Uterus (tissue), 4 donors: ENCODE results near the gene EXOC4. TPM values are rescaled to one million over a fixed set of nuclear protein-coding genes. Genes with fewer than 3 reads are reported as not detected.

Experiments used
- DNase-seq, 2 donors: peaks; one replicate each; pipeline ENCODE4 v3.0.0-alpha.2; 2019 to 2020
- H3K27ac ChIP-seq, 2 donors: fragments of 200-600 bp; sonication (generic); 1 replicate in 1 of 2; 2 replicates in 1 of 2; pipeline ENCODE4 v1.5.1; 2016 to 2018
- H3K27me3 ChIP-seq, 2 donors: fragments of 200-600 bp; sonication (generic); one replicate each; pipeline ENCODE4 v1.5.1; 2018 to 2019; ENCODE audit warnings: control low read depth in 1 of 2
- H3K36me3 ChIP-seq, 2 donors: fragments of 200-600 bp; sonication (generic); one replicate each; pipeline ENCODE4 v1.5.1; 2019; ENCODE audit warnings: control low read depth in 1 of 2
- H3K4me1 ChIP-seq, 2 donors: fragments of 200-600 bp; sonication (generic); one replicate each; pipeline ENCODE4 v1.5.1; 2018 to 2019; ENCODE audit warnings: control low read depth in 1 of 2
- H3K4me3 ChIP-seq, 2 donors: fragments of 200-600 bp; sonication (generic); 1 replicate in 1 of 2; 2 replicates in 1 of 2; pipeline ENCODE4 v1.5.1; 2018 to 2019; ENCODE audit warnings: mild to moderate bottlenecking in 1 of 2
- H3K9me3 ChIP-seq, 2 donors: fragments of 200-600 bp; sonication (generic); one replicate each; pipeline ENCODE4 v1.5.1; 2019; ENCODE audit warnings: control low read depth in 1 of 2
- CTCF ChIP-seq, 4 experiments: fragments of 200-600 bp in 2 of 4; fragments of 450-650 bp in 2 of 4; sonication (generic) in 2 of 4; IDR thresholded peaks; one replicate each; pipeline ENCODE4 v1.5.1; 2016 to 2019; ENCODE audit warnings: antibody characterized with exemption in 4 of 4, mild to moderate bottlenecking in 2 of 4, moderate library complexity in 1 of 4
- POLR2A ChIP-seq, 2 donors: fragments of 450-650 bp; IDR thresholded peaks; one replicate each; pipeline ENCODE4 v1.6.1; 2016; ENCODE audit warnings: antibody characterized with exemption in 2 of 2, mild to moderate bottlenecking in 1 of 2, moderate library complexity in 1 of 2
- intact Hi-C: fragments of 100-400 bp; cut with DNase I; formaldehyde crosslinking; loops from one replicate; pipeline ENCODE4 v1.15.1; 2023; ENCODE audit warnings: low total_unique reads
- total RNA-seq, 4 donors: library from RNA; depleted of rRNA in 3 of 4; stranded (reverse); fragments of >200 nt in 3 of 4; gene quantifications; one replicate each; pipeline versions ENCODE4 v1.1.0 to v1.2.4, GENCODE V29; 2014 to 2023
- donor health status: DM: yes; HTN: yes; CAD: no.

Gene EXOC4
- total RNA-seq, 4 donors from 2014 or later: 27.2 to 126 (median 65.4) TPM

GRCh38 chr7:133452577-133452976 is 199.7 kb downstream of the EXOC4 start:
- Histone ChIP-seq H3K36me3 (no peaks in the 10 kb centered on the region), H3K27me3 (no peaks in the 10 kb centered on the region), H3K27ac (no peak overlapping the region), H3K4me3 (no peak overlapping the region), H3K9me3 (no peaks in the 10 kb centered on the region), H3K4me1 (no peaks in the 10 kb centered on the region)
- TF ChIP-seq CTCF (IDR thresholded peaks at IDR 0.05) (no peak), POLR2A (IDR thresholded peaks at IDR 0.05) (no peak)
- intact Hi-C loops: no loop called here
- no peak for DNase-seq

- TF ChIP-seq CTCF (IDR thresholded peaks at IDR 0.05) (no peak), POLR2A (IDR thresholded peaks at IDR 0.05) (no peak)
- no peaks in the 10 kb centered on the region for H3K9me3 ChIP-seq
- H3K27ac ChIP-seq: no peak overlapping the region
- no peaks in the 10 kb centered on the region for H3K4me1 ChIP-seq
- intact Hi-C loops: no loop called here
- H3K36me3 ChIP-seq: no peaks in the 10 kb centered on the region
- no peaks in the 10 kb centered on the region for H3K27me3 ChIP-seq
- DNase-seq: no peak
- no peak overlapping the region for H3K4me3 ChIP-seq
Observed at GRCh38 chr7:133458688-133459087, 205.8 kb downstream of the EXOC4 start.

- H3K4me1 ChIP-seq: no peaks in the 10 kb centered on the region
- H3K27me3 ChIP-seq: no peaks in the 10 kb centered on the region
- no peak for DNase-seq
- intact Hi-C loops: no loop called here
- H3K27ac ChIP-seq: no peak overlapping the region
- no peak for TF ChIP-seq POLR2A (IDR thresholded peaks at IDR 0.05)
- TF ChIP-seq CTCF (IDR thresholded peaks at IDR 0.05): no peak
- H3K9me3 ChIP-seq: no peaks in the 10 kb centered on the region
- H3K4me3 ChIP-seq: no peak overlapping the region
- H3K36me3 ChIP-seq: no peaks in the 10 kb centered on the region
Observed at GRCh38 chr7:133461421-133461820, 208.5 kb downstream of the EXOC4 start.

- intact Hi-C loops: no loop called here
- Histone ChIP-seq H3K27ac (no peak overlapping the region), H3K4me1 (no peaks in the 10 kb centered on the region), H3K36me3 (no peaks in the 10 kb centered on the region), H3K9me3 (no peaks in the 10 kb centered on the region), H3K27me3 (no peaks in the 10 kb centered on the region), H3K4me3 (no peak overlapping the region)
- no peak for TF ChIP-seq POLR2A (IDR thresholded peaks at IDR 0.05)
- TF ChIP-seq CTCF (IDR thresholded peaks at IDR 0.05): no peak
- DNase-seq: no peak
Observed at GRCh38 chr7:133475655-133476054, 222.8 kb downstream of the EXOC4 start.

- Histone ChIP-seq H3K9me3 (no peaks in the 10 kb centered on the region), H3K27ac (no peak overlapping the region), H3K36me3 (no peaks in the 10 kb centered on the region), H3K4me3 (no peak overlapping the region), H3K4me1 (no peaks in the 10 kb centered on the region), H3K27me3 (no peaks in the 10 kb centered on the region)
- DNase-seq: no peak
- intact Hi-C loops: no loop called here
- TF ChIP-seq POLR2A (IDR thresholded peaks at IDR 0.05) (no peak), CTCF (IDR thresholded peaks at IDR 0.05) (no peak)
Observed at GRCh38 chr7:133477791-133478190, 224.9 kb downstream of the EXOC4 start.
